Psoas muscle (tissue), 8 donors: ENCODE results near the gene CHD3. TPM values are rescaled to one million over a fixed set of nuclear protein-coding genes. Genes with fewer than 3 reads are reported as not detected.

Experiments
- ATAC-seq, 4 donors: fragments of 200-7000 bp; cut with Tn5 transposase; one replicate each; pipeline ENCODE4 v1.9.1; 2020; ENCODE audit warnings: moderate library complexity in 3 of 4, mild to moderate bottlenecking in 2 of 4
- DNase-seq, 2 donors: peaks; one replicate each; pipeline ENCODE4 v3.0.0-alpha.2; 2020
- H3K27ac ChIP-seq: fragments of 200-600 bp; one replicate; pipeline ENCODE4 v1.8.0; 2022
- H3K27me3 ChIP-seq, 3 donors: fragments of 200-600 bp in 1 of 3; one replicate each; pipeline versions ENCODE4 v1.6.1 to v1.8.0; 2013 to 2022; ENCODE audit warnings: low read length in 2 of 3, mild to moderate bottlenecking in 2 of 3, moderate library complexity in 1 of 3; ENCODE audit not compliant: insufficient read depth in 3 of 3
- H3K36me3 ChIP-seq, 2 donors: fragments of 200-600 bp in 1 of 2; one replicate each; pipeline versions ENCODE4 v1.6.1 to v1.8.0; 2013 to 2022; ENCODE audit warnings: low read depth in 1 of 2, mild to moderate bottlenecking in 1 of 2, moderate library complexity in 1 of 2; ENCODE audit not compliant: insufficient read depth in 1 of 2
- H3K4me1 ChIP-seq: fragments of 200-600 bp; one replicate; pipeline ENCODE4 v1.8.0; 2022
- H3K4me3 ChIP-seq: fragments of 200-600 bp; one replicate; pipeline ENCODE4 v1.8.0; 2022; ENCODE audit warnings: mild to moderate bottlenecking
- H3K9me3 ChIP-seq: fragments of 200-600 bp; one replicate; pipeline ENCODE4 v1.8.0; 2022
- WGBS, 3 donors: extraction: QIAGEN DNeasy Blood & Tissue Kit; methylation state at CpG; one replicate each; pipeline versions ENCODE4 v1.1.6 to v1.1.7; 2013; 5-methylcytosine and 5-hydroxymethylcytosine counted together
- intact Hi-C, 2 donors: fragments of 100-400 bp; cut with DNase I; formaldehyde crosslinking; loops; one replicate each; pipeline versions ENCODE4 v1.11.0 to v1.14.2; 2022
- polyA plus RNA-seq, 3 donors: library from polyadenylated mRNA; stranded (reverse); fragments of 200-250 nt; gene quantifications; one replicate each; pipeline ENCODE4 v1.2.3, GENCODE V29; 2013
- total RNA-seq, 4 donors: library from RNA; stranded (reverse); fragmentation: NEBNext Ultra II Directional in 2 of 4; extraction: Animal tissue kit (Norgen Biotek cat#: 25700) in 2 of 4; gene quantifications; one replicate each; pipeline versions ENCODE4 v1.2.1 to v1.2.4, GENCODE V29; 2021 to 2023
- TF ChIP-seq, protein P1 (sequence below): fragments of 200-600 bp; IDR thresholded peaks from one replicate; pipeline ENCODE4 v1.8.0; 2022; ENCODE audit warnings: antibody characterized with exemption
- donor health status: healthy with polysubstance abuse.
- donor health status: DM: no; HTN: no; CAD: no; lungs with moderate emphysema.
- donor health status: Bipolar disorder and iron deficiency.
- donor health status: healthy.
- donor health status: DM: yes; HTN: yes; CAD: no.
- donor health status: DM: no; HTN: no; CAD: no.
- donor health status: DM: no; HTN: no; CAD: no.
- donor health status: DM: yes; HTN: yes; CAD: no.

CHD3 gene
- total and polyA plus RNA-seq, 7 donors = 3.3 to 13.1 (median 6.9) TPM

DNA sequence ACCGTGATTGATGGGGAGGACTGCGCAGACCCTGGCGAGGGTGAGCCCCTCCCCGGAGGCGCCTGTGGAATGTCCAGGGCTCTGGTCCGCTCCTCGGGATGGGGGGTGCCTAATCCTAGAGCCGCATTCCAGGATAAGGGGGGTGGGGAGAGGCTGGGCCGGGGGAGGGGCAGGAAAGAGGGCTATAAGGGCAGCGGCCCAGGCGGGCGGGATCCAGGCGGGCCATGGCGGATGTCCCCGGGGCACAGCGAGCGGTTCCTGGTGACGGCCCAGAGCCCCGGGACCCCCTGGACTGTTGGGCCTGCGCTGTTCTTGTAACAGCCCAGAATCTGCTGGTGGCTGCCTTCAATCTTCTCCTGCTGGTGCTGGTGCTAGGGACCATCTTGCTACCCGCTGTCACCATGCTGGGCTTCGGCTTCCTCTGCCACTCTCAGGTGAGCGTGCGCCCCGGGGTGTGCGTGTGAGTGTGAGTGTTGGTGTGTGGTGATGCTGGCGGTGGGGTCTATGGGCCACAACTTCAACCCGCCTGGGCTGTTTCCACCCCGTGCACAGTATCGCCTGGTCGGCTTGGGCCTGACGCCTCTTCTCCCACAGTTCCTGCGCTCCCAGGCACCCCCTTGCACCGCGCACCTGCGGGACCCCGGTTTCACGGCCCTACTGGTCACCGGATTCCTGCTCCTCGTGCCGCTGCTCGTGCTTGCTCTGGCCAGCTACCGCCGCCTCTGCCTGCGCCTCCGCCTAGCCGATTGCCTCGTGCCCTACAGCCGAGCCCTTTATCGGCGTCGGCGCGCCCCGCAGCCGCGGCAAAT is 33.5 kb upstream of the CHD3 start, which contains the start of gene TMEM88:
Gene TMEM88 (plus strand): TSS at position 216 of the 809 bp plus-strand sequence. CDS start 9 bp downstream, at position 225.
- Histone ChIP-seq H3K4me1 (peaks cover 31% of the 10 kb centered on the region), H3K27ac (peak within 1 kb of the TSS; percentile 93), H3K9me3 (no peaks in the 10 kb centered on the region), H3K36me3 (peaks cover 3 to 45% of the 10 kb centered on the region in 2 donors), H3K27me3 (no peaks in the 10 kb centered on the region), H3K4me3 (peak within 1 kb of the TSS; percentile 86)
- TF ChIP-seq, protein P1, sequence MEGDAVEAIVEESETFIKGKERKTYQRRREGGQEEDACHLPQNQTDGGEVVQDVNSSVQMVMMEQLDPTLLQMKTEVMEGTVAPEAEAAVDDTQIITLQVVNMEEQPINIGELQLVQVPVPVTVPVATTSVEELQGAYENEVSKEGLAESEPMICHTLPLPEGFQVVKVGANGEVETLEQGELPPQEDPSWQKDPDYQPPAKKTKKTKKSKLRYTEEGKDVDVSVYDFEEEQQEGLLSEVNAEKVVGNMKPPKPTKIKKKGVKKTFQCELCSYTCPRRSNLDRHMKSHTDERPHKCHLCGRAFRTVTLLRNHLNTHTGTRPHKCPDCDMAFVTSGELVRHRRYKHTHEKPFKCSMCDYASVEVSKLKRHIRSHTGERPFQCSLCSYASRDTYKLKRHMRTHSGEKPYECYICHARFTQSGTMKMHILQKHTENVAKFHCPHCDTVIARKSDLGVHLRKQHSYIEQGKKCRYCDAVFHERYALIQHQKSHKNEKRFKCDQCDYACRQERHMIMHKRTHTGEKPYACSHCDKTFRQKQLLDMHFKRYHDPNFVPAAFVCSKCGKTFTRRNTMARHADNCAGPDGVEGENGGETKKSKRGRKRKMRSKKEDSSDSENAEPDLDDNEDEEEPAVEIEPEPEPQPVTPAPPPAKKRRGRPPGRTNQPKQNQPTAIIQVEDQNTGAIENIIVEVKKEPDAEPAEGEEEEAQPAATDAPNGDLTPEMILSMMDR = no peak
- intact Hi-C loops = loop anchor here in 1 of 2 donors (5.0 kb wide), 1 partner anchor 113 kb away; no protein-coding TSS in a partner anchor
- WGBS, 3 donors = 53 to 57% (median 57%) methylated on average over 47 to 57 of the region's 57 CpGs
- DNase-seq (peak in 1 of 2 donors; percentile 64), ATAC-seq (no peak)

DNA sequence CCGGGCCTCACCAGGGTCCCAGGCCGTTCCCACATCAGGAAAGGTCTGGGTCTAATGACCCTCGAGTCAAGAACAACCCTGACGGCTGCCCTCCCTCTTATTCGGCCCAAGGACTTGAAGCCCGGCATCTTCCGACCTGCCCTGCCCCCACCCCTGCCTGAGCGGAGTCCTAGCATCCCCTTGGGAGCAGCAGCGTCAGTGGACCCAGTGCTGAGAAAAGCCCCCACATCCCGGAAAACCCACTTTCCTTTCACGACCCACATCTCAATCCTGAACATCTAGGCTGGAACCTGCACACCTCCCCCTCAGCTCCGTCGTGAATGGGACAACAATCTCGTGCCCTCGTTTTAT is 33.0 kb upstream of the CHD3 start:
- H3K4me3 ChIP-seq = peak overlapping the region; percentile 86
- ATAC-seq (no peak), DNase-seq (peak in 1 of 2 donors; percentile 68)
- intact Hi-C loops = no loop called here
- TF ChIP-seq, protein P1 = no peak
- peaks cover 31% of the 10 kb centered on the region for H3K4me1 ChIP-seq
- H3K27ac ChIP-seq = peak overlapping the region; percentile 93
- H3K27me3 ChIP-seq = no peaks in the 10 kb centered on the region
- WGBS, 3 donors = 28 to 37% (median 31%) methylated on average over 15 of the region's 15 CpGs
- no peaks in the 10 kb centered on the region for H3K9me3 ChIP-seq
- H3K36me3 ChIP-seq = peaks cover 3 to 45% of the 10 kb centered on the region in 2 donors

DNA sequence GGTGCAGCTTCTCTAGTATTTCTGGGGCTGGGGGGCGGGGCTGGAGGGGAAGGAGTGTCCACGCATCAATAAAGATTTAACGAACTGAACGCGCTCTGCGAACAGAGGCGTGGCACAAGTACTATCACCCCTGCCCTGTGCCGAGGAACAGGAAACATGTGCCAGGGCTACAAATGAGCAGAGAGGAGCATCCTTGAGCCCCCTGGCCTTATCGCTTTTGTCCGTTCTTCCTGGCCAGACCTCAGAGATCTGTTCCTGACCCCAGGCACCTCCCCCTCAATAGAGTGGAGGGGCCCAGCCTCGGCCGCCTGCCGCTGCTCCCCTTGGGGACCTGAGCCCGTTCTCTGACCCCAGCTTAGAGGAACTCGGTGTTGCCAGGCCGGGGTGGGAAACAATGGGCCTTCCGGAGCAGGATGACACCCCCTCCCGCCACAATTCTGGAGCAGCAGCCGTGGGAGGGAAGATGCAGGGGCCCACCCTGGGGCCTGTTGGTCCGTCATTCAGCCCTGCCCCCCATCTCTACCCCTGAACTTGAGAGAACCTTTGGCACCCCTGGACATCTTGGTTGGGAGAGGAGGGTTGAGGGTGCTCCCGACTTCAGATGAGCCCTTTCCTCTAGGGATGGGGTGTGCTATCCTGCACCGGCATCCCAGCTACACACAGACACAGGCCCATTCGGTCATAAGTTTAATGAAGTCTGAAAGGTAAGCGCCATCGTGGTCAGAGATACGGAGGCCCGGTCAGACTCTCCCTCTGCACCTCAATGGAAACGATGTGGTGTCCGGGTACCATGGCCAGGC is 32.4 kb upstream of the CHD3 start:
- intact Hi-C loops = no loop called here
- Histone ChIP-seq H3K36me3 (peaks cover 3 to 45% of the 10 kb centered on the region in 2 donors), H3K27me3 (no peaks in the 10 kb centered on the region), H3K4me3 (peak overlapping the region; percentile 86), H3K4me1 (peaks cover 31% of the 10 kb centered on the region), H3K27ac (peak overlapping the region; percentile 93), H3K9me3 (no peaks in the 10 kb centered on the region)
- DNase-seq (peak; percentile 66 to 84), ATAC-seq (no peak)
- TF ChIP-seq, protein P1 = no peak
- 14 to 16% (median 14%) methylated on average over 28 to 29 of the region's 29 CpGs for WGBS, 3 donors

DNA sequence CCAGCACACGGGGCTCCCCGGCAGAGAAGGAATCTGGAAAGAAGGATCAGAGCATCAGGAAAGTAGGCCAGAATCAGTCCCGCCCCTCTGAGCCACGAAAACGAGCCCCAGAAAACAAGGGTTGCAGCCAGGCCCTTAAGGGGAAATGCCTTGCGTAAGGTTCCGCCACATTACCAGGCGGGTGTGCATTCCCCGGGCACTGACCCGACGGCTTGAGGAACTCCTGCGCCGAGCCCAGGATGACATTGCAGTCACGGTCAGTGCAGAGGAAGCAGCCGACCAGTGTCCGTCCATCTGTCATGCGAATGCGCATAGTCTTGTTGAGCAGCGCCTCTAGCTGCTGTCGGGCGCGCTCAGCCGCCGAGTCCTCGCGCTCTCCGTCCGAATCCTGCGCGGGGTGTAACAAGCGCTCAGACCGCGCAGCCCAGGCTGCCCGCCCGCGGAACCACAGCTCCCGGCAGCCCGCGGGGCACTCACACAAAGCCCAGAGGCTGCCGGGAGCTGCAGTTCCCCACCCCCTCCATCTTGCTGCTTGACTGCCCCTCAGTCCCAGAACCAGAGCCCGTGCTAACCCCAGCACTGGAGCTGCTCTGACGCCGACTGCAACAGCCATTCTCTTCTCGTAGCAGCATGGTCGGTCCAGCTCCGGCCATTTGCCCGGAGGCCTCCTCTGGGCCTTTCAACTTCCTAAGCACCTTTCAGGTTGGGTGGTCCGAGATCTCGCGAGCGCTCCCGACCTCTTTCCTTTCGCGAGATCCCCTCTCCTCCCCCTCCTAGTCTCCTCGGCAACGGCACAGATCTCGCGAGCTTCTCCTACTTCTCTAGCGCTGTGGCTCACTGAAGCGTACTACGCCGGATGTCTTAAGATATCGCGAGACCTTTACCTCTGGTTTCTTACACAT is 31.5 kb upstream of the CHD3 start, which contains the start of gene NAA38:
Gene NAA38 (minus strand): TSS at position 749 of the 902 bp plus-strand sequence. CDS start 96 bp downstream, at position 653.
- Histone ChIP-seq H3K4me3 (peak within 1 kb of the TSS; percentile 86), H3K9me3 (no peaks in the 10 kb centered on the region), H3K36me3 (peaks cover 5 to 47% of the 10 kb centered on the region in 2 donors), H3K4me1 (peaks cover 28% of the 10 kb centered on the region), H3K27ac (peak within 1 kb of the TSS; percentile 93), H3K27me3 (no peaks in the 10 kb centered on the region)
- TF ChIP-seq, protein P1 = peak; percentile 43
- intact Hi-C loops = loop anchor here in 1 of 2 donors (1.0 kb wide), 1 partner anchor 14 kb away; no protein-coding TSS in a partner anchor
- DNase-seq = peak; percentile 96 to 98
- peak; percentile 88 to 92 (median 90) for ATAC-seq
- 0 to 1% (median 0%) methylated on average over 62 to 64 of the region's 64 CpGs for WGBS, 3 donors
